SKM-1 (cell line): Measurements from ENCODE around the gene FILIP1.

ENCODE experiments used
- DNase-seq: peaks from one replicate; lab custom pipeline; 2025; ENCODE audit not compliant: unreplicated experiment; lab: John Stamatoyannopoulos, UW

Gene FILIP1

GRCh38 chr6:75493400-75494064 lies at the start of gene FILIP1:
TSS of gene FILIP1 (minus strand) at chr6:75493800. CDS start at chr6:75414972, 78,828 bp downstream.
- DNase-seq = no peak

GRCh38 chr6:75543311-75543710 lies 49.7 kb upstream of the FILIP1 start:
- no peak for DNase-seq

GRCh38 chr6:75539136-75539535 lies 45.5 kb upstream of the FILIP1 start:
- DNase-seq = no peak

GRCh38 chr6:75532521-75532920 lies 38.9 kb upstream of the FILIP1 start:
- DNase-seq = no peak

GRCh38 chr6:75531174-75531573 lies 37.6 kb upstream of the FILIP1 start:
- no peak for DNase-seq

- no peak for DNase-seq
Observed at GRCh38 chr6:75530696-75531095, 37.1 kb upstream of the FILIP1 start.

GRCh38 chr6:75528423-75528822 lies 34.8 kb upstream of the FILIP1 start:
- no peak for DNase-seq

- peak; percentile 40 for DNase-seq
Observed at GRCh38 chr6:75526502-75527127, 33.0 kb upstream of the FILIP1 start.

GRCh38 chr6:75525682-75526081 lies 32.1 kb upstream of the FILIP1 start:
- DNase-seq = no peak

GRCh38 chr6:75524322-75524972 lies 30.8 kb upstream of the FILIP1 start:
- DNase-seq = no peak

- no peak for DNase-seq
Observed at GRCh38 chr6:75516757-75517156, 23.2 kb upstream of the FILIP1 start.

- no peak for DNase-seq
Observed at GRCh38 chr6:75512591-75512990, 19.0 kb upstream of the FILIP1 start.

- no peak for DNase-seq
Observed at GRCh38 chr6:75505424-75505823, 11.8 kb upstream of the FILIP1 start.

GRCh38 chr6:75504465-75505222 lies 11.0 kb upstream of the FILIP1 start:
- DNase-seq = no peak

GRCh38 chr6:75503291-75503690 lies 9.7 kb upstream of the FILIP1 start:
- no peak for DNase-seq

GRCh38 chr6:75502884-75503283 lies 9.3 kb upstream of the FILIP1 start:
- no peak for DNase-seq

- no peak for DNase-seq
Observed at GRCh38 chr6:75501756-75502155, 8.2 kb upstream of the FILIP1 start.

GRCh38 chr6:75499640-75500039 lies 6.0 kb upstream of the FILIP1 start:
- no peak for DNase-seq

GRCh38 chr6:75498862-75499261 lies 5.3 kb upstream of the FILIP1 start:
- no peak for DNase-seq

GRCh38 chr6:75497994-75498393 lies 4.4 kb upstream of the FILIP1 start:
- DNase-seq = no peak

- DNase-seq = no peak
Observed at GRCh38 chr6:75495011-75495410, 1.4 kb upstream of the FILIP1 start.

- DNase-seq = no peak
Observed at GRCh38 chr6:75494290-75494689, 690 bp upstream of the FILIP1 start.
